ENCODE data around the gene GALNT18.

Gene GALNT18

DNA sequence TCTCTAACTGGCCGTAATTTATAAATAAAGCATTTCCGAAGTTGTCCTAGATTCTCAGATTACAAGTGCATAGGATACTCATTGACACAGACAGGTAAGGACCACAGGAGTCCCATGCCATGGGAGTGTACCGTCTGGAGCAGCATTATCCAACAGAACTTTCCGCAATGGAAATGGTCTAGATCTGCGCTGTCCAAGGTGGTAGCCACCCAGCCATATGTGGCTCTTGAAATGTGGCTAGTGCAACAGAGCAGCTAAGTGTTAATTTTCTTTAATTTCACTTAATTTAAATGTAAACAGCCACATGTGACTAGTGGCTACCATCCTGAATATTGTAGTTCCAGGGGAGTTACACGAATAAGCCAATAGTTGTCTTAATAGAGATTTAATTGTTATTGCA lies 71.3 kb downstream of the GALNT18 start:
- TF ChIP-seq SPI1 (IDR thresholded peaks at IDR 0.05; ENCODE audit: borderline replicate concordance, low read depth) (no peak), GABPA (IDR thresholded peaks at IDR 0.05; ENCODE audit: low read depth) (no peak), POLR2AphosphoS5 (IDR thresholded peaks at IDR 0.05; ENCODE audit: low read depth) (no peak)
- TF ChIP-seq, protein P1, sequence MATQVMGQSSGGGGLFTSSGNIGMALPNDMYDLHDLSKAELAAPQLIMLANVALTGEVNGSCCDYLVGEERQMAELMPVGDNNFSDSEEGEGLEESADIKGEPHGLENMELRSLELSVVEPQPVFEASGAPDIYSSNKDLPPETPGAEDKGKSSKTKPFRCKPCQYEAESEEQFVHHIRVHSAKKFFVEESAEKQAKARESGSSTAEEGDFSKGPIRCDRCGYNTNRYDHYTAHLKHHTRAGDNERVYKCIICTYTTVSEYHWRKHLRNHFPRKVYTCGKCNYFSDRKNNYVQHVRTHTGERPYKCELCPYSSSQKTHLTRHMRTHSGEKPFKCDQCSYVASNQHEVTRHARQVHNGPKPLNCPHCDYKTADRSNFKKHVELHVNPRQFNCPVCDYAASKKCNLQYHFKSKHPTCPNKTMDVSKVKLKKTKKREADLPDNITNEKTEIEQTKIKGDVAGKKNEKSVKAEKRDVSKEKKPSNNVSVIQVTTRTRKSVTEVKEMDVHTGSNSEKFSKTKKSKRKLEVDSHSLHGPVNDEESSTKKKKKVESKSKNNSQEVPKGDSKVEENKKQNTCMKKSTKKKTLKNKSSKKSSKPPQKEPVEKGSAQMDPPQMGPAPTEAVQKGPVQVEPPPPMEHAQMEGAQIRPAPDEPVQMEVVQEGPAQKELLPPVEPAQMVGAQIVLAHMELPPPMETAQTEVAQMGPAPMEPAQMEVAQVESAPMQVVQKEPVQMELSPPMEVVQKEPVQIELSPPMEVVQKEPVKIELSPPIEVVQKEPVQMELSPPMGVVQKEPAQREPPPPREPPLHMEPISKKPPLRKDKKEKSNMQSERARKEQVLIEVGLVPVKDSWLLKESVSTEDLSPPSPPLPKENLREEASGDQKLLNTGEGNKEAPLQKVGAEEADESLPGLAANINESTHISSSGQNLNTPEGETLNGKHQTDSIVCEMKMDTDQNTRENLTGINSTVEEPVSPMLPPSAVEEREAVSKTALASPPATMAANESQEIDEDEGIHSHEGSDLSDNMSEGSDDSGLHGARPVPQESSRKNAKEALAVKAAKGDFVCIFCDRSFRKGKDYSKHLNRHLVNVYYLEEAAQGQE (IDR thresholded peaks at IDR 0.05; ENCODE audit: insufficient replicate concordance, low read depth) = peak; percentile 84
- TF ChIP-seq, protein P2, sequence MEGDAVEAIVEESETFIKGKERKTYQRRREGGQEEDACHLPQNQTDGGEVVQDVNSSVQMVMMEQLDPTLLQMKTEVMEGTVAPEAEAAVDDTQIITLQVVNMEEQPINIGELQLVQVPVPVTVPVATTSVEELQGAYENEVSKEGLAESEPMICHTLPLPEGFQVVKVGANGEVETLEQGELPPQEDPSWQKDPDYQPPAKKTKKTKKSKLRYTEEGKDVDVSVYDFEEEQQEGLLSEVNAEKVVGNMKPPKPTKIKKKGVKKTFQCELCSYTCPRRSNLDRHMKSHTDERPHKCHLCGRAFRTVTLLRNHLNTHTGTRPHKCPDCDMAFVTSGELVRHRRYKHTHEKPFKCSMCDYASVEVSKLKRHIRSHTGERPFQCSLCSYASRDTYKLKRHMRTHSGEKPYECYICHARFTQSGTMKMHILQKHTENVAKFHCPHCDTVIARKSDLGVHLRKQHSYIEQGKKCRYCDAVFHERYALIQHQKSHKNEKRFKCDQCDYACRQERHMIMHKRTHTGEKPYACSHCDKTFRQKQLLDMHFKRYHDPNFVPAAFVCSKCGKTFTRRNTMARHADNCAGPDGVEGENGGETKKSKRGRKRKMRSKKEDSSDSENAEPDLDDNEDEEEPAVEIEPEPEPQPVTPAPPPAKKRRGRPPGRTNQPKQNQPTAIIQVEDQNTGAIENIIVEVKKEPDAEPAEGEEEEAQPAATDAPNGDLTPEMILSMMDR (IDR thresholded peaks at IDR 0.05; ENCODE audit: insufficient read depth, low read length) = no peak
- no peak for DNase-seq (ENCODE audit: low read depth in 1 of 2, low spot score in 1 of 2)
- no peak overlapping the region for H3K27ac ChIP-seq (replicated peaks)
- H3K27me3 ChIP-seq (ENCODE audit: insufficient read depth, poor library complexity, severe bottlenecking) = no peaks in the 10 kb centered on the region
- H3K4me3 ChIP-seq (replicated peaks; ENCODE audit: insufficient read depth, low read length) = no peak overlapping the region

DNA sequence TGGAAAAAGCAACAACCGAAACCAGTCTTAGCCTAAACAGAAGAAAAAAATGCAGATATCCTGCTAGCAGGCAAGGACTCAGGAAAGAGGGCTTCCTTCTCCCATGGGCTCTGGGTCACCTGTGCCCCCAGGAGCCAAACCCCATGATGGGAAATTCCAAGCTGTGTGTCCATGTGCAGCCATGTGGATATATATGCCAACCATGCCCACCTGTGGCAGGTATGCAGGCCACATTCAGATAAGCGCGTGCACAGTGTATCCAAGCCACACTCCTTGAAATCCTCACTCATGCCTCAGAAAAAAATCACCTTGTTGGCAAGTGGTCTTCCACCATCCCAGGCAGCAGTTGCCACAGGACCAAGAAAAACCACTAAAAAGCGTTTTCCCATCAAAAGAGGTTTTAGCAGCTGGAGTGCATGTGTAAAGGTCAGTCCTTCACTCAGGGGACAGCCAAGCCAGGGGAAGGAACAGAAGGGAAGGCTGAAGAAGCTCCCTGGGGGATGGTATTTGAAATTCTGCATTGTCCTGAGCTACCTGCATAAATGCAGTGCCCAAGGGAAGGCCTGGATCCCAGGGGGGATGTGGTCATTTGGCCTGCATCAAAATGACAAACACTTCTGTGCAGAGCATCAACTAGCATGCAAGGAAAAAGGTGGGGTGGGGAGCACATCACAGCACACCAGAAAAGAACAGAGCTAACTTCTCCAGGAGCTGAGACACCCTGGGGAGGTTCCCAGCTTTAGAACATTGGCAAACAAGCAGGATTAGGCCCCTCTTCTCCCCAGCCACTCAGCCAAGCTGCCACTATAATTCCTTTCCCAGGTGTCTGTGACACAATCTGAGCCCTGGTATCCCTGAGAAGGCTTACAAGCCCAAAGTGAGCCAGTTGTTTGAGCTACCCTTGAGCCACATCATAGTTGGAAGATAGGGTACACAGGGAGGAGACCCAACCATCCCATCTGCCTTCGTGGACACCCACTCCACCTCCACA lies 76.2 kb downstream of the GALNT18 start:
- H3K27me3 ChIP-seq (ENCODE audit: insufficient read depth, poor library complexity, severe bottlenecking) = no peaks in the 10 kb centered on the region
- TF ChIP-seq, protein P1 (IDR thresholded peaks at IDR 0.05; ENCODE audit: insufficient replicate concordance, low read depth) = no peak
- TF ChIP-seq GABPA (IDR thresholded peaks at IDR 0.05; ENCODE audit: low read depth) (no peak), SPI1 (IDR thresholded peaks at IDR 0.05; ENCODE audit: borderline replicate concordance, low read depth) (no peak), POLR2AphosphoS5 (IDR thresholded peaks at IDR 0.05; ENCODE audit: low read depth) (no peak)
- TF ChIP-seq, protein P2 (IDR thresholded peaks at IDR 0.05; ENCODE audit: insufficient read depth, low read length) = no peak
- H3K27ac ChIP-seq (replicated peaks) = no peak overlapping the region
- H3K4me3 ChIP-seq (replicated peaks; ENCODE audit: insufficient read depth, low read length) = no peak overlapping the region
- DNase-seq (ENCODE audit: low read depth in 1 of 2, low spot score in 1 of 2) = no peak

DNA sequence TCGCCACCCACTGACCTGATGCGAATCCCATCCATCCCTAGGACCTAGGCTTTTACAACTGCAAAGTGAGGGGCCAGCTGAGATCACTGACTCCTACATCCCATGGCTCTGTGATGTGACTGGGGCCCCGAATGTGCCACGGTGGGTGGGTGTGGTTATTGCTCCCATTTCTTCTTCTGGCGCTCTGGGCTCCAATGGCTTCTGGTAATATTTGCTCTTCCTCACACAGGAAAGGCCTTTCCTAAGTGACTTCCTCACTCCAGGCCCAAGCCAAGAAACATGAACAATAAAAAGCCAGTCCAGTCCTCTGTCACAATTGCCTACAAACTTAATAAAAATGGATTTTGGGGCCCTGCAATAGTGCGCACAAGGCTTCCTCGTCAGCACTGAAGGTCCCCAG lies 78.1 kb downstream of the GALNT18 start:
- Histone ChIP-seq H3K4me3 (replicated peaks; ENCODE audit: insufficient read depth, low read length) (no peak overlapping the region), H3K27ac (replicated peaks) (no peak overlapping the region), H3K27me3 (ENCODE audit: insufficient read depth, poor library complexity, severe bottlenecking) (no peaks in the 10 kb centered on the region)
- no peak for TF ChIP-seq GABPA (IDR thresholded peaks at IDR 0.05; ENCODE audit: low read depth)
- no peak for TF ChIP-seq SPI1 (IDR thresholded peaks at IDR 0.05; ENCODE audit: borderline replicate concordance, low read depth)
- TF ChIP-seq, protein P2 (IDR thresholded peaks at IDR 0.05; ENCODE audit: insufficient read depth, low read length) = no peak
- TF ChIP-seq POLR2AphosphoS5 (IDR thresholded peaks at IDR 0.05; ENCODE audit: low read depth) = no peak
- TF ChIP-seq, protein P1 (IDR thresholded peaks at IDR 0.05; ENCODE audit: insufficient replicate concordance, low read depth) = no peak
- no peak for DNase-seq (ENCODE audit: low read depth in 1 of 2, low spot score in 1 of 2)
